HG03060 (cell line): ENCODE results near the gene SCGB1C2.

Source experiments
- ATAC-seq: cut with Tn5 transposase; IDR thresholded peaks from one replicate; pipeline ENCODE4 v1.9.1; 2021; ENCODE audit warnings: low read depth, moderate number of reproducible peaks; ENCODE audit not compliant: unreplicated experiment

SCGB1C2 gene

GRCh38 chr17:147796-148740 is 10.7 kb downstream of the SCGB1C2 start:
- no peak for ATAC-seq

- ATAC-seq, result no peak
Observed at GRCh38 chr17:148757-149156, 11.4 kb downstream of the SCGB1C2 start.

- no peak for ATAC-seq
Observed at GRCh38 chr17:149231-149630, 11.9 kb downstream of the SCGB1C2 start.

- ATAC-seq, result no peak
Observed at GRCh38 chr17:149897-150584, 12.7 kb downstream of the SCGB1C2 start.

- ATAC-seq, result no peak
Observed at GRCh38 chr17:151004-151403, 13.6 kb downstream of the SCGB1C2 start.

GRCh38 chr17:151886-152859 is 14.8 kb downstream of the SCGB1C2 start:
- no peak for ATAC-seq

GRCh38 chr17:152860-153420 is 15.6 kb downstream of the SCGB1C2 start:
- ATAC-seq, result no peak

- ATAC-seq, result no peak
Observed at GRCh38 chr17:153851-154250, 16.5 kb downstream of the SCGB1C2 start.

GRCh38 chr17:155576-155975 is 18.2 kb downstream of the SCGB1C2 start:
- no peak for ATAC-seq

- ATAC-seq, result no peak
Observed at GRCh38 chr17:156094-156621, 18.8 kb downstream of the SCGB1C2 start.

- ATAC-seq, result no peak
Observed at GRCh38 chr17:156946-157345, 19.6 kb downstream of the SCGB1C2 start.

- ATAC-seq, result no peak
Observed at GRCh38 chr17:157901-158300, 20.5 kb downstream of the SCGB1C2 start.

GRCh38 chr17:158379-158778 is 21.0 kb downstream of the SCGB1C2 start:
- no peak for ATAC-seq

GRCh38 chr17:159609-160008 is 22.2 kb downstream of the SCGB1C2 start:
- no peak for ATAC-seq

- ATAC-seq, result no peak
Observed at GRCh38 chr17:160336-160735, 23.0 kb downstream of the SCGB1C2 start.

GRCh38 chr17:161481-161880 is 24.1 kb downstream of the SCGB1C2 start:
- ATAC-seq, result no peak

GRCh38 chr17:162689-163088 is 25.3 kb downstream of the SCGB1C2 start:
- ATAC-seq, result no peak

GRCh38 chr17:163514-164098 is 26.2 kb downstream of the SCGB1C2 start:
- no peak for ATAC-seq

- no peak for ATAC-seq
Observed at GRCh38 chr17:164303-165235, 27.2 kb downstream of the SCGB1C2 start.
